CD4-positive, CD25-positive, alpha-beta regulatory T cell (primary cell): ENCODE results near the gene CHAT. TPM values are rescaled to one million over a fixed set of nuclear protein-coding genes. Genes with fewer than 3 reads are reported as not detected.

Experiments used
- ATAC-seq, 2 donors: fragments of 150-1000 bp; cut with Tn5 transposase; one replicate each; pipeline ENCODE4 v1.10.0; 2021; ENCODE audit warnings: low read depth in 2 of 2, moderate number of reproducible peaks in 2 of 2, moderate library complexity in 1 of 2
- DNase-seq, 3 donors: peaks; one replicate each; pipeline versions ENCODE4 v3.0.0 to v3.0.0-alpha.2; 2012 to 2022; ENCODE audit warnings: mixed read lengths in 1 of 3
- H3K27ac ChIP-seq: one replicate; pipeline ENCODE4 v1.7.0; 2013; ENCODE audit warnings: mild to moderate bottlenecking, low read length; ENCODE audit not compliant: insufficient read depth, poor library complexity, severe bottlenecking
- H3K27me3 ChIP-seq: one replicate; pipeline ENCODE4 v1.7.0; 2013; ENCODE audit warnings: low read length; ENCODE audit not compliant: control insufficient read depth, insufficient read depth
- H3K36me3 ChIP-seq: one replicate; pipeline ENCODE4 v1.7.0; 2013; ENCODE audit warnings: mild to moderate bottlenecking, low read length, moderate library complexity; ENCODE audit not compliant: control insufficient read depth, insufficient read depth
- H3K4me1 ChIP-seq: 2 replicates; pipeline ENCODE4 v1.7.0; 2013; ENCODE audit warnings: mild to moderate bottlenecking, low read length; ENCODE audit not compliant: insufficient read depth, control insufficient read depth, poor library complexity, severe bottlenecking
- H3K4me3 ChIP-seq: one replicate; pipeline ENCODE4 v1.7.0; 2013; ENCODE audit warnings: low read depth, mild to moderate bottlenecking, low read length, moderate library complexity
- H3K9me3 ChIP-seq, 2 experiments: 1 replicate in 1 of 2; 2 replicates in 1 of 2; pipeline ENCODE4 v1.7.0; 2013; ENCODE audit warnings: low read length in 2 of 2, mild to moderate bottlenecking in 1 of 2, moderate library complexity in 1 of 2; ENCODE audit not compliant: control insufficient read depth in 2 of 2
- H3K27ac Mint-ChIP-seq, 3 donors: one replicate each; pipeline ENCODE4 v1.8.0; 2020 to 2022; ENCODE audit warnings: mild to moderate bottlenecking in 3 of 3, mixed read lengths in 3 of 3, moderate library complexity in 2 of 3
- H3K27me3 Mint-ChIP-seq: one replicate; pipeline ENCODE4 v1.8.0; 2022; ENCODE audit warnings: mild to moderate bottlenecking, mixed read lengths
- H3K36me3 Mint-ChIP-seq: one replicate; pipeline ENCODE4 v1.8.0; 2020; ENCODE audit warnings: mixed read lengths
- H3K4me1 Mint-ChIP-seq, 4 donors: one replicate each; pipeline ENCODE4 v1.8.0; 2020 to 2022; ENCODE audit warnings: mixed read lengths in 4 of 4, mild to moderate bottlenecking in 1 of 4
- H3K4me3 Mint-ChIP-seq, 4 donors: one replicate each; pipeline ENCODE4 v1.8.0; 2020 to 2022; ENCODE audit warnings: mild to moderate bottlenecking in 4 of 4, mixed read lengths in 4 of 4, moderate library complexity in 3 of 4
- H3K9me3 Mint-ChIP-seq, 7 donors: one replicate each; pipeline ENCODE4 v1.8.0; 2020 to 2022; ENCODE audit warnings: mixed read lengths in 7 of 7, mild to moderate bottlenecking in 3 of 7, moderate library complexity in 2 of 7
- polyA plus RNA-seq, 4 donors: library from polyadenylated mRNA; unstranded; fragments of 300-500 nt; fragmentation: Illumina TruSeq; gene quantifications; one replicate each; pipeline ENCODE4 v1.2.3, GENCODE V29; 2021
- total RNA-seq: library from RNA; stranded (reverse); gene quantifications from one replicate; pipeline ENCODE4 v1.2.3, GENCODE V29; 2022

The CHAT gene
- total and polyA plus RNA-seq, 5 donors from 2014 or later: not detected

DNA sequence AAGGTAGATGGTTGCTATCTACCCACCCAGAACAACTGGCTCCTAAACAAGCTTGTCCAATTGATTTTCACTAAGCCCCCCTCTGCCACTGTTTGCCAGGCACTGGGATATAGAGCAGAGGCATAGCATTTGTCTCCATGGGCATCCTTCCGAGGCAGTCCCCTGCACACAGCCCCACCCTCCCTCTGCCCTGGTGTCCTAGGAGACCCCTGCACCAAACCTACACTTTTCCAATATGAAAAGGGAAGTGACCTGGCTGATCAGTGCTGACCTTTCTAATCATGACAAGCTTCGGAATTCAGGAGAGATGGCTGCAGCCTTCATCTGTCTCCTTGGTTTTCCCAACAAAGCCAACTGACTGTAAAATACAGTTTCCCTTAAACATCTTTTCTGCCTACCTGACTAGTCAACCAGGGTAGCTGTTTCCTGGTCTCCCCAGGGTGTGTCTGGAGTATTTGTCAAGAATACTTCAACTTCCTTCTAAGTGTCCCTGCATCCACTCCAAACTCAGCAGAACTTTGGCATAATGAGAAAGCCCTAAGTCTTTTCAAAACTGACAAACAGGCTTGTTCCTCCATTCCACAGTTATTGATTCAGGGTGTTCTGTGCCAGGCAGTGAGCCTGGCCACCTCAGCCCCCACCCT is 11.3 kb upstream of the CHAT start:
- peak overlapping the region in 1 of 3 donors; percentile 63 for H3K27ac Mint-ChIP-seq

GRCh38 chr10:49605216-49605938 is 8.5 kb upstream of the CHAT start:
- no peak for ATAC-seq
- Histone ChIP-seq H3K4me1 (no peaks in the 10 kb centered on the region), H3K36me3 (no peaks in the 10 kb centered on the region), H3K27ac (no peak overlapping the region), H3K27me3 (peaks cover 5% of the 10 kb centered on the region), H3K9me3 (no peaks in the 10 kb centered on the region), H3K4me3 (no peak overlapping the region)
- no peak for DNase-seq
- H3K4me3 Mint-ChIP-seq: peak overlapping the region in 1 of 4 donors; percentile 49
- no peaks in the 10 kb centered on the region for H3K36me3 Mint-ChIP-seq
- H3K27ac Mint-ChIP-seq: no peak overlapping the region
- peaks cover 0 to 9% (median 3%) of the 10 kb centered on the region in 4 donors for H3K4me1 Mint-ChIP-seq
- peaks cover 0 to 4% (median 3%) of the 10 kb centered on the region in 7 donors for H3K9me3 Mint-ChIP-seq
- peaks cover 56% of the 10 kb centered on the region for H3K27me3 Mint-ChIP-seq

More for the DNA sequence above, 11.3 kb upstream of the CHAT start:
- ATAC-seq (no peak), DNase-seq (no peak)
- Histone ChIP-seq H3K9me3 (no peaks in the 10 kb centered on the region), H3K36me3 (no peaks in the 10 kb centered on the region), H3K27ac (no peak overlapping the region), H3K4me1 (no peaks in the 10 kb centered on the region), H3K4me3 (no peak overlapping the region), H3K27me3 (no peaks in the 10 kb centered on the region)
- no peaks in the 10 kb centered on the region for H3K36me3 Mint-ChIP-seq
- peaks cover 0 to 4% (median 2%) of the 10 kb centered on the region in 7 donors for H3K9me3 Mint-ChIP-seq
- peaks cover 45% of the 10 kb centered on the region for H3K27me3 Mint-ChIP-seq
- H3K4me1 Mint-ChIP-seq: peaks cover 0 to 9% (median 2%) of the 10 kb centered on the region in 4 donors
- H3K4me3 Mint-ChIP-seq: no peak overlapping the region

DNA sequence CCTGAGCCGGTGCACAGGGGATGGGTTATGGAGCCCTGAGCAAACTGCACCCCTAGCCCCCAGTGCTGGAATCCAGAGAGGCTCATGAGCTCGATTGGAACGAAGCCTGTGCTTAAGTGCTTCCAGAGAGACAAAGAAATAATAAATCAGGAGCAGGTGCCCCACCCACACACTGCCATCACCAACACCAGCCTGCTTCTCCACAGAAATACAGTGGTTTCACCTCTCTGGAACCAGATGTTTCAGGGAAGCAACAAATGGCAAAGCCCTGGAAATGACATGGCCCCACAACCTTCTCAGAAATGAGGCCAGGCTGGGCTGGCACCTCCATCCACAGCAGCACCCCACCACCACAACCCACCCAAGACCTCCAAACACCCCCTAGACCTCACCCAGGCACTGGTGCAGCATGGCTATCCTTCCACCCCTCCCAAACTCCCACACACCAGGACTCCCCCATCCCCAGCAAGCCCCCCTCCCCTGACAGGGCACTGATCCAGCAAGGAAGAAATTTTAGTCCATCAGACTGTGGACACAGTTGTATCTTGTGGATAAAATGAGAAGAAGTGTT is 7.8 kb upstream of the CHAT start:
- H3K27me3 ChIP-seq: peaks cover 5% of the 10 kb centered on the region
- Mint-ChIP-seq H3K36me3 (no peaks in the 10 kb centered on the region), H3K27me3 (peaks cover 53% of the 10 kb centered on the region), H3K4me1 (peaks cover 0 to 9% (median 3%) of the 10 kb centered on the region in 4 donors), H3K9me3 (peaks cover 0 to 5% (median 3%) of the 10 kb centered on the region in 7 donors), H3K4me3 (peak overlapping the region in 1 of 4 donors; percentile 49), H3K27ac (no peak overlapping the region)
- no peak overlapping the region for H3K27ac ChIP-seq
- DNase-seq (no peak), ATAC-seq (no peak)
- H3K9me3 ChIP-seq: no peaks in the 10 kb centered on the region
- no peaks in the 10 kb centered on the region for H3K36me3 ChIP-seq
- no peaks in the 10 kb centered on the region for H3K4me1 ChIP-seq
- H3K4me3 ChIP-seq: no peak overlapping the region

GRCh38 chr10:49606981-49607535 is 6.8 kb upstream of the CHAT start:
- H3K27me3 ChIP-seq: peaks cover 5% of the 10 kb centered on the region
- H3K27ac ChIP-seq: no peak overlapping the region
- no peak overlapping the region for H3K4me3 ChIP-seq
- Mint-ChIP-seq H3K4me3 (no peak overlapping the region), H3K9me3 (peaks cover 0 to 8% (median 4%) of the 10 kb centered on the region in 7 donors), H3K36me3 (no peaks in the 10 kb centered on the region), H3K27ac (peak overlapping the region in 1 of 3 donors; percentile 74), H3K27me3 (peaks cover 57% of the 10 kb centered on the region), H3K4me1 (peaks cover 0 to 9% (median 5%) of the 10 kb centered on the region in 4 donors)
- no peaks in the 10 kb centered on the region for H3K4me1 ChIP-seq
- peak; percentile 45 to 58 for ATAC-seq
- peak; percentile 20 to 76 (median 55) for DNase-seq
- H3K36me3 ChIP-seq: no peaks in the 10 kb centered on the region
- H3K9me3 ChIP-seq: no peaks in the 10 kb centered on the region

GRCh38 chr10:49608166-49609005 is 5.5 kb upstream of the CHAT start:
- Mint-ChIP-seq H3K27ac (no peak overlapping the region), H3K4me1 (peaks cover 0 to 12% (median 5%) of the 10 kb centered on the region in 4 donors), H3K4me3 (no peak overlapping the region), H3K36me3 (no peaks in the 10 kb centered on the region), H3K27me3 (peaks cover 62% of the 10 kb centered on the region), H3K9me3 (peaks cover 0 to 12% (median 4%) of the 10 kb centered on the region in 7 donors)
- DNase-seq (no peak), ATAC-seq (no peak)
- Histone ChIP-seq H3K9me3 (no peaks in the 10 kb centered on the region), H3K36me3 (no peaks in the 10 kb centered on the region), H3K4me3 (no peak overlapping the region), H3K4me1 (no peaks in the 10 kb centered on the region), H3K27ac (no peak overlapping the region), H3K27me3 (peaks cover 8% of the 10 kb centered on the region)

DNA sequence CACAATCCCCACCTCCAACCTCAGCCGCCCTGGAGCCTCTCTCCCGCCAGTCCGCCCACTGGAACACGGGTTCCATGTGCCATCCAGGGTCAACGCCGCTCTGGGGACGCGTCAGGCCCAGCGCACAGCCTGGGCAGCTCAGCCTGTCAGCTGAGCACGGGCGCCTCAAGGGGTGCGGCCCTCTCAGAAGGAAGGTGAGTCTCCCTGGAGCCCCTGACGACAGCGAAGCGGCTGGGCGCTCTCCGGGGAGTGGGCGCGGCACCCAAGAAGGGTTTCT is 4.9 kb upstream of the CHAT start:
- DNase-seq: no peak
- Histone ChIP-seq H3K27ac (no peak overlapping the region), H3K4me1 (no peaks in the 10 kb centered on the region), H3K27me3 (peaks cover 11% of the 10 kb centered on the region), H3K36me3 (no peaks in the 10 kb centered on the region), H3K4me3 (no peak overlapping the region), H3K9me3 (no peaks in the 10 kb centered on the region)
- Mint-ChIP-seq H3K4me1 (peaks cover 0 to 12% (median 5%) of the 10 kb centered on the region in 4 donors), H3K27ac (no peak overlapping the region), H3K4me3 (no peak overlapping the region), H3K9me3 (peaks cover 0 to 12% (median 4%) of the 10 kb centered on the region in 7 donors), H3K36me3 (no peaks in the 10 kb centered on the region), H3K27me3 (peaks cover 68% of the 10 kb centered on the region)
- ATAC-seq: no peak
